ENCODE data around the gene CHCT1. TPM values are rescaled to one million over a fixed set of nuclear protein-coding genes. Genes with fewer than 3 reads are reported as not detected.
A peak's percentile ranks its signal among the peaks of the same experiment; 100 is the strongest.

The CHCT1 gene
- total RNA-seq, 4 donors from 2014 or later: not detected

GRCh38 chr17:60464343-60464742 lies 42.1 kb downstream of the CHCT1 start:
- TF ChIP-seq POLR2AphosphoS5 (IDR thresholded peaks at IDR 0.05): no peak
- TF ChIP-seq EP300 (IDR thresholded peaks at IDR 0.05): no peak
- no peak for TF ChIP-seq POLR2A (IDR thresholded peaks at IDR 0.05; ENCODE audit: low read depth)
- no peak for TF ChIP-seq CTCF (IDR thresholded peaks at IDR 0.05)
- Histone ChIP-seq H3K9me3 (no peaks in the 10 kb centered on the region), H3K27ac (replicated peaks in 1 of 4) (no peak overlapping the region), H3K36me3 (peaks cover 10 to 67% (median 49%) of the 10 kb centered on the region in 4 donors), H3K4me3 (no peak overlapping the region), H3K27me3 (no peaks in the 10 kb centered on the region), H3K4me1 (peaks cover 19 to 34% (median 28%) of the 10 kb centered on the region in 4 donors)
- no peak for DNase-seq (ENCODE audit: extremely low spot score)
- 96% methylated on average over 1 of the region's 1 CpG for WGBS
- intact Hi-C loops (cut with DNase I): loop anchor here (10.0 kb wide), 1 partner anchor 60 kb away; the partner anchor contains the start of gene APPBP2

- H3K36me3 ChIP-seq: peaks cover 0 to 29% (median 24%) of the 10 kb centered on the region in 4 donors
- intact Hi-C loops (cut with DNase I): loop anchor here (5.0 to 10.0 kb wide), 2 partner anchors 56 to 169 kb away; partner anchors contain the start of gene APPBP2
Observed at GRCh38 chr17:60468371-60468770, 46.1 kb downstream of the CHCT1 start.

GRCh38 chr17:60471451-60471850 lies 49.2 kb downstream of the CHCT1 start:
- peaks cover 25 to 41% (median 36%) of the 10 kb centered on the region in 4 donors for H3K4me1 ChIP-seq
- H3K27me3 ChIP-seq: no peaks in the 10 kb centered on the region
- TF ChIP-seq CTCF (IDR thresholded peaks at IDR 0.05): no peak
- no peak for TF ChIP-seq POLR2AphosphoS5 (IDR thresholded peaks at IDR 0.05)
- TF ChIP-seq POLR2A (IDR thresholded peaks at IDR 0.05; ENCODE audit: low read depth): no peak
- no peak for TF ChIP-seq EP300 (IDR thresholded peaks at IDR 0.05)
- H3K27ac ChIP-seq (replicated peaks in 1 of 4): no peak overlapping the region
- DNase-seq (ENCODE audit: extremely low spot score): no peak
- intact Hi-C loops (cut with DNase I): no loop called here
- WGBS: 95% methylated on average over 4 of the region's 4 CpGs
- no peaks in the 10 kb centered on the region for H3K9me3 ChIP-seq
- peaks cover 0 to 5% (median 2%) of the 10 kb centered on the region in 4 donors for H3K36me3 ChIP-seq
- no peak overlapping the region for H3K4me3 ChIP-seq

More at GRCh38 chr17:60468371-60468770, 46.1 kb downstream of the CHCT1 start:
- Histone ChIP-seq H3K27me3 (no peaks in the 10 kb centered on the region), H3K27ac (replicated peaks in 1 of 4) (peak overlapping the region; percentile 35 to 54 (median 42)), H3K4me1 (peaks cover 28 to 44% (median 38%) of the 10 kb centered on the region in 4 donors), H3K9me3 (no peaks in the 10 kb centered on the region), H3K4me3 (no peak overlapping the region)
- no peak for DNase-seq (ENCODE audit: extremely low spot score)
- TF ChIP-seq CTCF (IDR thresholded peaks at IDR 0.05) (no peak), POLR2A (IDR thresholded peaks at IDR 0.05; ENCODE audit: low read depth) (no peak), POLR2AphosphoS5 (IDR thresholded peaks at IDR 0.05) (no peak), EP300 (IDR thresholded peaks at IDR 0.05) (no peak)

GRCh38 chr17:60472449-60472848 lies 50.2 kb downstream of the CHCT1 start:
- no peak for TF ChIP-seq POLR2AphosphoS5 (IDR thresholded peaks at IDR 0.05)
- TF ChIP-seq POLR2A (IDR thresholded peaks at IDR 0.05; ENCODE audit: low read depth): no peak
- no peak for TF ChIP-seq EP300 (IDR thresholded peaks at IDR 0.05)
- no peak for TF ChIP-seq CTCF (IDR thresholded peaks at IDR 0.05)
- peaks cover 25 to 33% (median 31%) of the 10 kb centered on the region in 4 donors for H3K4me1 ChIP-seq
- peaks cover 0 to 5% (median 2%) of the 10 kb centered on the region in 4 donors for H3K36me3 ChIP-seq
- no peaks in the 10 kb centered on the region for H3K9me3 ChIP-seq
- H3K27me3 ChIP-seq: no peaks in the 10 kb centered on the region
- WGBS: 73% methylated on average over 1 of the region's 1 CpG
- H3K27ac ChIP-seq (replicated peaks in 1 of 4): no peak overlapping the region
- no peak for DNase-seq (ENCODE audit: extremely low spot score)
- H3K4me3 ChIP-seq: no peak overlapping the region
- intact Hi-C loops (cut with DNase I): no loop called here

GRCh38 chr17:60473788-60474187 lies 51.5 kb downstream of the CHCT1 start:
- TF ChIP-seq CTCF (IDR thresholded peaks at IDR 0.05) (no peak), POLR2A (IDR thresholded peaks at IDR 0.05; ENCODE audit: low read depth) (no peak), EP300 (IDR thresholded peaks at IDR 0.05) (no peak), POLR2AphosphoS5 (IDR thresholded peaks at IDR 0.05) (no peak)
- no peak overlapping the region for H3K27ac ChIP-seq (replicated peaks in 1 of 4)
- H3K9me3 ChIP-seq: no peaks in the 10 kb centered on the region
- no peak overlapping the region for H3K4me3 ChIP-seq
- intact Hi-C loops (cut with DNase I): no loop called here
- no peaks in the 10 kb centered on the region for H3K27me3 ChIP-seq
- peaks cover 5 to 10% (median 7%) of the 10 kb centered on the region in 4 donors for H3K36me3 ChIP-seq
- peaks cover 15 to 20% (median 17%) of the 10 kb centered on the region in 4 donors for H3K4me1 ChIP-seq
- no peak for DNase-seq (ENCODE audit: extremely low spot score)

Data from esophagus muscularis mucosa (tissue), 4 donors.